GM12878 (cell line): Measurements from ENCODE around the gene RNASE2.

Source experiments
- CBFB ChIP-seq: IDR thresholded peaks from 2 replicates; pipeline ENCODE4 v1.6.1; 2016; ENCODE audit warnings: antibody characterized with exemption, low read depth
- JUND ChIP-seq: IDR thresholded peaks from 2 replicates; pipeline ENCODE4 v1.6.1; 2012; ENCODE audit warnings: low read depth, mild to moderate bottlenecking, low read length, improper control_type of control experiment, moderate library complexity
- MYC ChIP-seq: IDR thresholded peaks from 2 replicates; pipeline ENCODE4 v1.6.1; 2011; ENCODE audit warnings: mild to moderate bottlenecking, low read length, moderate library complexity, inconsistent platforms; ENCODE audit not compliant: insufficient read depth, insufficient replicate concordance, insufficient read length, severe bottlenecking
- POLR2A ChIP-seq: IDR thresholded peaks from 2 replicates; pipeline ENCODE4 v1.6.1; 2011; ENCODE audit warnings: low read depth, mild to moderate bottlenecking, low read length
- POLR2AphosphoS5 ChIP-seq: IDR thresholded peaks from 2 replicates; pipeline ENCODE4 v1.6.1; 2011; ENCODE audit warnings: mild to moderate bottlenecking, low read length, inconsistent platforms
- SUZ12 ChIP-seq: fragments of 200-600 bp; sonication (generic); IDR thresholded peaks from one replicate; pipeline ENCODE4 v1.6.1; 2018; ENCODE audit warnings: antibody characterized with exemption, mild to moderate bottlenecking; ENCODE audit not compliant: unreplicated experiment
- TARDBP ChIP-seq: IDR thresholded peaks from 2 replicates; pipeline ENCODE4 v1.6.1; 2016; ENCODE audit warnings: borderline replicate concordance
- USF1 ChIP-seq: IDR thresholded peaks from 2 replicates; pipeline ENCODE4 v1.6.1; 2011; ENCODE audit warnings: borderline replicate concordance, low read depth, mild to moderate bottlenecking, moderate library complexity, mixed read lengths, low read length; ENCODE audit not compliant: insufficient read depth; ENCODE audit errors: extremely low read length
- ZBTB33 ChIP-seq: fragments of 450-650 bp; IDR thresholded peaks from 2 replicates; pipeline ENCODE4 v1.6.1; 2017; ENCODE audit warnings: mild to moderate bottlenecking
- ZZZ3 ChIP-seq: IDR thresholded peaks from 2 replicates; pipeline ENCODE4 v1.6.1; 2011; ENCODE audit warnings: low read depth; ENCODE audit not compliant: control insufficient read depth, insufficient read length
- TF ChIP-seq, protein P1 (sequence below), 3 experiments: IDR thresholded peaks in 2 of 3; conservative IDR thresholded peaks in 1 of 3; 2 replicates each; pipeline ENCODE4 v1.5.1; 2011; ENCODE audit warnings: low read depth in 3 of 3, low read length in 3 of 3, mild to moderate bottlenecking in 3 of 3, control low read depth in 2 of 3, moderate library complexity in 2 of 3, inconsistent platforms in 1 of 3, mixed read lengths in 1 of 3; ENCODE audit not compliant: control insufficient read depth in 2 of 3, insufficient read depth in 1 of 3; ENCODE audit errors: extremely low read depth in 1 of 3

GRCh38 chr14:20997564-20997963 lies 42.3 kb downstream of the RNASE2 start:
- no peak for TF ChIP-seq SUZ12
- TF ChIP-seq, protein P1, sequence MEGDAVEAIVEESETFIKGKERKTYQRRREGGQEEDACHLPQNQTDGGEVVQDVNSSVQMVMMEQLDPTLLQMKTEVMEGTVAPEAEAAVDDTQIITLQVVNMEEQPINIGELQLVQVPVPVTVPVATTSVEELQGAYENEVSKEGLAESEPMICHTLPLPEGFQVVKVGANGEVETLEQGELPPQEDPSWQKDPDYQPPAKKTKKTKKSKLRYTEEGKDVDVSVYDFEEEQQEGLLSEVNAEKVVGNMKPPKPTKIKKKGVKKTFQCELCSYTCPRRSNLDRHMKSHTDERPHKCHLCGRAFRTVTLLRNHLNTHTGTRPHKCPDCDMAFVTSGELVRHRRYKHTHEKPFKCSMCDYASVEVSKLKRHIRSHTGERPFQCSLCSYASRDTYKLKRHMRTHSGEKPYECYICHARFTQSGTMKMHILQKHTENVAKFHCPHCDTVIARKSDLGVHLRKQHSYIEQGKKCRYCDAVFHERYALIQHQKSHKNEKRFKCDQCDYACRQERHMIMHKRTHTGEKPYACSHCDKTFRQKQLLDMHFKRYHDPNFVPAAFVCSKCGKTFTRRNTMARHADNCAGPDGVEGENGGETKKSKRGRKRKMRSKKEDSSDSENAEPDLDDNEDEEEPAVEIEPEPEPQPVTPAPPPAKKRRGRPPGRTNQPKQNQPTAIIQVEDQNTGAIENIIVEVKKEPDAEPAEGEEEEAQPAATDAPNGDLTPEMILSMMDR (IDR thresholded peaks at IDR 0.05 in 2 of 3, conservative IDR thresholded peaks at IDR 0.05 in 1 of 3; ENCODE audit: control insufficient read depth in 2 of 3, extremely low read depth in 1 of 3, insufficient read depth in 1 of 3, low read depth in 3 of 3, low read length in 3 of 3): no peak
- TF ChIP-seq CBFB: no peak
- TF ChIP-seq POLR2AphosphoS5: no peak
- TF ChIP-seq ZZZ3: no peak
- TF ChIP-seq MYC: no peak
- TF ChIP-seq USF1: no peak
- TF ChIP-seq POLR2A: no peak
- no peak for TF ChIP-seq JUND
- TF ChIP-seq TARDBP: no peak
- TF ChIP-seq ZBTB33: no peak
